NCI-H2107 treated with DMSO at 0.1 percent for 48 hours (cell line): ENCODE measurements around the gene ZNF276.
A peak's percentile ranks its signal among the peaks of the same experiment; 100 is the strongest.

Experiments
- DNase-seq: peaks from one replicate; lab custom pipeline; 2025; ENCODE audit not compliant: unreplicated experiment; lab: John Stamatoyannopoulos, UW

Gene ZNF276

GRCh38 chr16:89711601-89712273 lies 9.6 kb upstream of the ZNF276 start:
- no peak for DNase-seq

DNA sequence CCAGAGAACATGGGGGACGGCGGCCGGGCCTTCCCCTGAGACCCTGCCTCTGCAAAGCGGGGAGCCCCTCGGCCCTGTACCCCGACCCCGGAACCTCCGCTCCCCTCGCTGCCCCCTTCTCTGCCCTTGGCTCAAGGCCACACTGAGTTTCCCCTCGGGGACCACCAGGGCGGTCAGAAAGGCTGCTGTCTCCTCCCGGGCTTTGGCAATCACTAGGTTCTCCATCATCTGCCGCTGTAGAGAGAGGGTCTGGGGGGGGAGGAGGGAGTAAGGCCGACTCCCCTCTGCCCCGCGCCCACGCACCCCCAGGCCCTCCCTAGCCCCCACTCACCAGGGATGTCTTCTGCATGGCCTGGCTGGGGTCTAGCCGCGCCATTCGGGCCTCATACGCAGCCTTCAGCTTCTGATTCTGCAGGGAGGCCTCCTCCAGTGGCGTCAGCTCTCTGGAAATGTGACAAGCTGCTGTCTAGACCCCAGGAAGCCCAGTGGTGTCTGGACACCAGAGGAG lies 9.0 kb upstream of the ZNF276 start:
- DNase-seq: no peak

- DNase-seq: no peak
These were observed 4.8 kb upstream of the ZNF276 start for GRCh38 chr16:89716493-89716892.

DNA sequence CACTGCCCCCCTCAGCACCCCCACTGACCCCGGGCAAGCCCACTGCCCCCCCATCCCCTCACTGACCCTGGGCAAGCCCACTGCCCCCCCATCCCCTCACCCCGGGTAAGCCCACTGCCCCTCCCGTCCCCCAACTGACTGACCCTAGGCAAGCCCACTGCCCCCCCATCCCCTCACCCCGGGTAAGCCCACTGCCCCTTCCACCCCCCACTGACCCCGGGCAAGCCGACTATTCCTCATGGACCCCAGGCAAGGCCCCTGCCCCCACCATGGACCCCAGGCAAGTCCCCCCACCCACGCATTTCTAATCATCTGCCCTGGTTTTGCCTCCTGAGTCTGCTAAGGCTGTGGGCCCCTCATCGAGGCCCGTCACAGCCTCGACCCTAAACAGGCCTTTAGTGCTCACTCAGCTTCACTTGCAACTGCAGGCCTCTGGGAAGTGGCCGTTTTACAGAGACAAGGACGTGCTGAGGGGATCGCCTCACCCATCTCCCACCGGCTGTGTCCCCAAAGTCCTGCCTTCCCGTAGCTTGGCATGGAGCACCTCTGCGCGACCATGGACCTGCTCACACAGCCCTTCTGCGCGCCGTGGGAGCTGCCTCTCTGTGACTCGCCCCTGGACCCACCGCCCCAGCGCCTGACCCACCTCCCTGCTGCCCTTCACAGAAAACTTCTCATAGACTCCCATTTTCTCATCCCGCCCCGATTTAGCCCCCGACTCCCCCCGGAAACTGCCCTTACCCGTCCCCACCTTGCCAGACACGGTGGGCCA lies 4.2 kb upstream of the ZNF276 start:
- DNase-seq: no peak

- no peak for DNase-seq
These were observed 3.4 kb upstream of the ZNF276 start for GRCh38 chr16:89717688-89718505.

GRCh38 chr16:89720551-89720812 lies 855 bp upstream of the ZNF276 start:
- no peak for DNase-seq

DNA sequence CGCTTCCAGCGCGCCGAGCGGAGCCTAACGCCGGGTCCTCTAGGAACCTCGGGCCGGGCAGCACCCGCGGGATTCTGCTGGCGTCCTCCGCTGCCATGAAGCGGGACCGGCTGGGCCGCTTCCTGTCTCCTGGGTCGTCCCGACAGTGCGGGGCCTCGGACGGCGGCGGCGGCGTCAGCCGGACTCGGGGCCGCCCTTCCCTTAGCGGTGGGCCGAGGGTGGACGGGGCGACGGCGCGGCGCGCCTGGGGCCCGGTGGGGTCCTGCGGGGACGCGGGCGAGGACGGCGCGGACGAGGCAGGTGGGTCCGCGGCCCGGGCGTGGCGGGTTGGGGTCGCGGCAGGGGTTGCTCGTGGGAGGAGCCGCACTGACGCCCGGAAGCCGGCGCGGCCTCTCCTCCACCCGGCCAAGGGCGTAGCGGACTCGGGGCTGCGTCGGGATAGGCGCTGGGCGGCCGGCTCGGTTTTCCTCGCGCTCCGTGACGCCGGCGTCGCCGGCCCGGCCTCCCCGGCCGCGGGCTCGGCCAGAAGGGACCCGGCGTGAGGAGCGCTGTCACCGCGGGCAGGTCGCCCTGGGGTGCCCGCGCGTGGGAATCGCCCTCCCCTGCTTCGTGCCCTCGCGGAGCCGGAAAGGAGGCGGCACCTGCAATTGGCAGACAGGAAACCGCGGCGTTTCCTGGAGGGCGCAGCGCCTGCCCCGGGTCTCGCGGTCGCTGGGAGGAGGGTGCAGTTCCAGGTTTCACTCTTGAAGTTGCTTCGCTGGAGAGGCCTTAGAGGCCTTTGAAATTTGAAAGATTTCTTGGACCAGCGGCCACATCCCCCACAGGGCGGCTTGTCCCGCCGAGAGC lies 432 bp downstream of the ZNF276 start:
- DNase-seq: peak; percentile 14

DNA sequence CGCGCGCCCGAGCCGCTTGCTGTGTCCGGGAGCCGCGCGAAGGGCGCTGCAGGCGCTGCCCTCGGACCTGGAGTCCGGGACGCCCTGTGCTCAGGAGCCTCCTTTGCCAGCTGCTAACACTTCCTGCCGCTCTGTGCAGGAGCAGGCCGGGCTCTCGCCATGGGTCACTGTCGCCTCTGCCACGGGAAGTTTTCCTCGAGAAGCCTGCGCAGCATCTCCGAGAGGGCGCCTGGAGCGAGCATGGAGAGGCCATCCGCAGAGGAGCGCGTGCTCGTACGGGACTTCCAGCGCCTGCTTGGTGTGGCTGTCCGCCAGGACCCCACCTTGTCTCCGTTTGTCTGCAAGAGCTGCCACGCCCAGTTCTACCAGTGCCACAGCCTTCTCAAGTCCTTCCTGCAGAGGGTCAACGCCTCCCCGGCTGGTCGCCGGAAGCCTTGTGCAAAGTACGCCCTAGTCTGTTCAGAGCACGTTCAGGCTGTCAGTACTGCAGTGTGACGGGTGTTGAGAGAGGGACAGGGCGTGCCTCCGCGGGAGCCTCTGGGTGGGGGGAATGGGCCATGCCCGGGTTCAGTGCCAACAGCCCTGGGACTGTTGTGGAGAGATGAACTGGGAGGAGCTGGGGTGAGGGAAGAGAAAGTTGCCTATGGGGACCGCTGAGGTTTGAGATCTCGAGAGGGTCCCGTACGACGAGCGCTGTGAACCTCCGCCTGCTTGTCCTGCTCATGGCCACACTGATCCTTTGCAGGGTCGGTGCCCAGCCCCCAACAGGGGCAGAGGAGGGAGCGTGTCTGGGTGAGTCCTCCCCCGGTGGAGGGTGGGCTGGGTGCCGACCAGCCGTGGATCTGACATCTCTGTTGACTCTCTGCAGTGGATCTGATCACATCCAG lies 1.3 kb downstream of the ZNF276 start:
- DNase-seq: no peak

DNA sequence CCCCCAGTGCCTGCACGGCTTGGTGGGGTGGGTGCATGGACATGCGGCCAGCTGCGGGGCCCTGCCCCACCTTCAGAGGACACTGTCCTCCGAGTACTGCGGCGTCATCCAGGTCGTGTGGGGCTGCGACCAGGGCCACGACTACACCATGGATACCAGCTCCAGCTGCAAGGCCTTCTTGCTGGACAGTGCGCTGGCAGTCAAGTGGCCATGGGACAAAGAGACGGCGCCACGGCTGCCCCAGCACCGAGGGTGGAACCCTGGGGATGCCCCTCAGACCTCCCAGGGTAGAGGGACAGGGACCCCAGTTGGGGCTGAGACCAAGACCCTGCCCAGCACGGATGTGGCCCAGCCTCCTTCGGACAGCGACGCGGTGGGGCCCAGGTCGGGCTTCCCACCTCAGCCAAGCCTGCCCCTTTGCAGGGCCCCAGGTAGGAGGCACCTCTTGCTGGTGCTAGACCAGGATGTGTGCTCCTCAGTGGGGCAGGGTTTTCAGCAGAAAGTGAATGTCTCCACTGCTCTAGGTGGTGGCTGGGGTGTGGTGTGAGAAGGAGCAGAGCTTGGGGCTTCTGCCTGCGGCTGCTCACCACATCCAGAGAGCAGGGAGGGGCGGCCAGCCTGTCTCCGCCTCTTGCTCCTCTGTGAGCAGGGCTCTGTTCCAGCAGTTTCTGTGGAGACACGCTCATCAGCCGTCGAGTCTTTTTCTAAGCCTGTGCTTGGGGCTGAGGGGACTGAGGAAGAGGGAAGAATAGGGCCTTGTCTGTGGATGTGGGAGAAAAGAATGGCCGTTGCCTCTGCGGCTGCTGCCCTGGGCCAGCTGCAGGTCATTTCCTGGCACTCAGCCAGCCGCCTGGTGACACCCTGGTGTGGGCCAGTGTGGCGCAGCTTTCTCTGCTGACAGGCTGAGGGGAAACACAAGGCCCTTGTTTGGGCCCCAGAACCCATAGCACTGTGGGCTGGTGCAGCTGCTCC lies 2.2 kb downstream of the ZNF276 start:
- DNase-seq: no peak

- no peak for DNase-seq
These were observed 6.2 kb downstream of the ZNF276 start for GRCh38 chr16:89727406-89728120.

DNA sequence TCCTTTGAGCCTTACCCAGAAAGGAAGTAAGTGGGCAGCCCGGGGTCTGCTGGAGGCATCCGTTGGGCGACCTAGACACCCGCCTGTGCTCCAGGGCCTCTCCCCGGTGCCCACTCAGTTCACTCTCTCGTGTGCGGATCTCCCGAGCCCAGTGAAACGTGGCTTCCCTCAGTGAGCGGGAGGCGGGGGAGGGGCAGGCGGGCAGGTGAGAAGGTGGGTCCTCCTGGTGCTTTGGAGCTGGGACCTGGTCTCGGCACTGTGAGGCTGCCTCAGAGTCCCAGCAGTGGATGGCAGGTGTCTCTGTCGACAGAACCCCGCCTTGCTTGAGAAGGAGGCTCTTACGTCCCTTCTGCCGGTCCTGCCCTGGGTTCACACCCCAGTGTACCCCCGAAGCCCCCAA lies 8.0 kb downstream of the ZNF276 start:
- DNase-seq: no peak

GRCh38 chr16:89729863-89730593 lies 8.7 kb downstream of the ZNF276 start:
- no peak for DNase-seq

DNA sequence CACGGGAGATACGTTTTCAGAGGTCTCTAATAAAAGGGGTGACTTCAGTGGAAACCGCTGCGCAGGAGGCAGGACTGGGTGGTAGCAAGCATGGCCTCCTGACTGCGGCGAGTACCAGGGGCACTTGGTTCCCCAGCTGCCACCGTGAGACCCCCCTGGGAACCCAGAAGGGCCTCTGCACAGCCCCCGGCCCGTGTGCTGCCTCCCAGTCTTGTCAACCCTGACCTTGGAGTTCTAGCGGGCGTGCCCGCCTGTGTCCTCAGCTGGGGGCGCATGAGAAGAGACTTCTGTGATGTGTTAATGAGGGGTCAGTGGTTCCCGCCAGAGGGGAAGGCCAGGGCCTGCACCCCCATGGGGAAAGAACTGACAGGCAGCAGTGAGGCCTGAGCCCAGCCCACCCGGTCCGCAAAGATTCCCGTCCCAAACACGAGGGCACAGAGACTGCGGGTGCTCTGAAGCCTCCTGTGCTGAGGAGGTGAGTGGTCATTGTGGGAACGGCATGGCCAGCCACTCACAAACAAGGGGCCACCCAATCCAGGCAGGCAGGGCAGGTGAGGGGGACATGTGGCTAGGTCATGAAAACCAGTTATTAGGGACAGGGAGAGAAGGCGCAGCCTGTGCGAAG lies 9.4 kb downstream of the ZNF276 start:
- DNase-seq: no peak

DNA sequence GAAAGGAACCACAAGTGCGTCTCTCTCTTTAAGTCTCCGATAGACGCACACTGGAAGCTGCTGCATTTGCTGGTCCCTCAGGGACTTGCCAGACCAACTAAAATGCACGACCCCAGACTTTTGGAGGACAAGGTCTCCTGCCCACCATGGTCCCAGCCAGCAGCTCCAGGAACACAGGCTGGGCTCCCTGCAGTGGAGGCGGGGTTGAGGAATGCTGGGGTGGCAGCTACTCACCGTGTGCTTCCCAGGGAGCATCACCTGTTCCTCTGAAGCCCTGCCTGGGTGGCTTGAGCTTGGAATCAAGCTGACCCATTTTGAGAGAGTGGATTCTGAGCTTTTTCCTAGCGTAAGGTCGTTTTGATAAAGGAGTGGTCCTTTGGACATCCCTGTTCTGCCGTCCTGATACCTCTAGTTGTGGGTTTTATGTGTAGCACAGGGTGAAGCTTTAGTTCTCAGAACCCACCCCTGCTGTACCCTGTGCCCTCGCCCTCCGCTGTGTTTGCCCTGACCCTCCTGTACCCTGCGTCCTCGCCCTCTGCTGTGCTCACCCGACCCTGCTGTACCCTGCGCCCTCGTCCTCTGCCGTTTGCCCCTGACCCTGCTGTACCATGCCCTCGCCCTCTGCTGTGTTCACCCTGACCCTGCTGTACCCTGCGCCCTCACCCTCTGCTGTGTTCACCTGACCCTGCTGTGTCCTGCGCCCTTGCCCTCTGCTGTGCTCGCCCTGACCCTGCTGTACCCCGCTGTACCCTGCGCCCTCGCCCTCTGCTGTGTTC lies 11.0 kb downstream of the ZNF276 start:
- DNase-seq: no peak

- no peak for DNase-seq
These were observed 11.5 kb downstream of the ZNF276 start for GRCh38 chr16:89732918-89733242.

DNA sequence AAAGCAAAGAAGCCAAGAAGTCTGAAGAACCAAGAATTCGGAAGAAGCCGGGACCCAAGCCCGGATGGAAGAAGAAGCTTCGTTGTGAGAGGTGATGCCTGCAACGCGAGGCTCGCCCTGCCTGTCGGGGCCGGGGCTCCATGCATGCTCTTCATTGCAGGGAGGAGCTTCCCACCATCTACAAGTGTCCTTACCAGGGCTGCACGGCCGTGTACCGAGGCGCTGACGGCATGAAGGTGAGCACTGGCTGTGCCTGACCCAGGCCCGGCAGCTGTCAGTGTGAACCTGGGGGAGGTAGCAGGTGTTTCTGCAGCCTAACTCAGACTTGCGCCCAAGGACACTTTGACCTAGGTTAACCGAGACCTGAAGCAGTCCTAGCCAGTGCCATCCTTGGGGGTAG lies 12.0 kb downstream of the ZNF276 start:
- DNase-seq: no peak

DNA sequence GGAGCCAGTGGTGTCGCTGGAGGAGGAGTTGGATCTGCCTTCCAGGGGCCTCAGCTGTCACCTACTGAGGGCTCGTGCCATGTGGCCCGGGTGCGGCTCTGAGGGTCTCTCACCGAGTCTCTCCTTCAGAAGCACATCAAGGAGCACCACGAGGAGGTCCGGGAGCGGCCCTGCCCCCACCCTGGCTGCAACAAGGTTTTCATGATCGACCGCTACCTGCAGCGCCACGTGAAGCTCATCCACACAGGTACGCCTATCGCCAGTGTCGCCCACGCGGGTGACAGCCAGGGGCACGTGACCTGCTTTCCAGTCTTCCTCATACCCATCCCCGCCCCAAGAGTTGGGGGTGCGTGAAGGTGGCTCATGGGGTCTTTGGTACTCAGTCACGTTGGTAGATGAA lies 12.5 kb downstream of the ZNF276 start:
- DNase-seq: no peak
